ENCODE data around the gene ZNF587B.
"Not testable (repeated sequence)": the region's sequence is repeated elsewhere in the genome, so short reads cannot be mapped to it uniquely, and the experiment has no call there.

Gene ZNF587B

DNA sequence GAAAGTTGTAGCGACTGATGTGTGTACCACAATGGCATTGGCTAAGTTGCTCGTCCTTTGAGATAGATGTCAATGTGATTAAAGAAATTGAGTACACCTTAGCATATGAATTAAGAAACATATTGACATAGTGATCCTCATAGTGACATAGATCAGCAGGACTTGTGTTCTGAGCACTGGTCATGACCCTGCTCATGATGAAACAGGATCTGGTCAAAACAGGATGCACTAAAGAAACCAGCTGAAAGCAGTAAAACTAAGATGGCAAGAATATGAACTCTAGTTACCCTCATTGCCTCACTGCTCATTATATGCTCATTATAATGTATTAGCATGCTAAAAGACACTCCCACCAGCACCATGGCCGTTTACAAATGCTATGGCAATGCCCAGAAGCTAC, 17.1 kb downstream of the ZNF587B start:
- H2BK5ac ChIP-seq (ENCODE audit: low read depth, low read length, poor library complexity, severe bottlenecking); H3K27ac ChIP-seq (ENCODE audit: low read length, poor library complexity, severe bottlenecking); H3K14ac ChIP-seq (ENCODE audit: low read length in 2 of 2); H2BK120ac ChIP-seq (ENCODE audit: low read depth, low read length); H3K23ac ChIP-seq (ENCODE audit: low read length in 2 of 2); H3K4me1 ChIP-seq (ENCODE audit: control insufficient read depth, insufficient read depth, low read depth, low read length); H4K91ac ChIP-seq (ENCODE audit: low read length); H3K4me2 ChIP-seq (ENCODE audit: low read length, poor library complexity, severe bottlenecking); H3K27me3 ChIP-seq (ENCODE audit: control insufficient read depth in 1 of 2, insufficient read depth in 1 of 2, low read length in 2 of 2); H3K4ac ChIP-seq (ENCODE audit: low read depth in 1 of 2, low read length in 2 of 2); H3K9ac ChIP-seq (ENCODE audit: low read length); H3K18ac ChIP-seq (ENCODE audit: low read depth in 1 of 2, low read length in 2 of 2); H2AFZ ChIP-seq (ENCODE audit: low read depth, low read length); H4K8ac ChIP-seq (ENCODE audit: low read length); H2BK15ac ChIP-seq (ENCODE audit: low read depth, poor library complexity, severe bottlenecking); H3K9me3 ChIP-seq (ENCODE audit: control insufficient read depth, low read length); H3K4me3 ChIP-seq (ENCODE audit: insufficient read depth in 1 of 2, low read depth in 1 of 2, low read length in 2 of 2); H2BK12ac ChIP-seq (ENCODE audit: low read length in 2 of 2); H2AK5ac ChIP-seq (ENCODE audit: low read length, severe bottlenecking): not testable (repeated sequence)
- WGBS, result 50% methylated on average over 2 of the region's 3 CpGs
- H3K79me1 ChIP-seq (replicated peaks; ENCODE audit: low read length, poor library complexity, severe bottlenecking), result peaks cover 12% of the 10 kb centered on the region
- peaks cover 12 to 48% of the 10 kb centered on the region in 2 experiments for H3K36me3 ChIP-seq (ENCODE audit: control insufficient read depth in 1 of 2, insufficient read depth in 2 of 2, low read depth in 1 of 2, low read length in 2 of 2)
- peak; percentile 47 for DNase-seq

- Histone ChIP-seq H3K4me3 (ENCODE audit: insufficient read depth in 1 of 2, low read depth in 1 of 2, low read length in 2 of 2) (peak overlapping the region in 1 of 2 experiments; percentile 90), H3K36me3 (ENCODE audit: control insufficient read depth in 1 of 2, insufficient read depth in 2 of 2, low read depth in 1 of 2, low read length in 2 of 2) (peaks cover 20 to 37% of the 10 kb centered on the region in 2 experiments), H3K9ac (ENCODE audit: low read length) (peak overlapping the region; percentile 96)
- WGBS, result 52% methylated on average over 2 of the region's 2 CpGs
- not testable (repeated sequence) for H3K27ac ChIP-seq (ENCODE audit: low read length, poor library complexity, severe bottlenecking); H3K9me3 ChIP-seq (ENCODE audit: control insufficient read depth, low read length); H4K91ac ChIP-seq (ENCODE audit: low read length); H3K4me2 ChIP-seq (ENCODE audit: low read length, poor library complexity, severe bottlenecking); H2AK5ac ChIP-seq (ENCODE audit: low read length, severe bottlenecking); H2AFZ ChIP-seq (ENCODE audit: low read depth, low read length); H3K4me1 ChIP-seq (ENCODE audit: control insufficient read depth, insufficient read depth, low read depth, low read length); H3K4ac ChIP-seq (ENCODE audit: low read depth in 1 of 2, low read length in 2 of 2); H2BK15ac ChIP-seq (ENCODE audit: low read depth, poor library complexity, severe bottlenecking); H3K23ac ChIP-seq (ENCODE audit: low read length in 2 of 2); H4K8ac ChIP-seq (ENCODE audit: low read length); H3K14ac ChIP-seq (ENCODE audit: low read length in 2 of 2); DNase-seq; H3K79me1 ChIP-seq (replicated peaks; ENCODE audit: low read length, poor library complexity, severe bottlenecking); H2BK120ac ChIP-seq (ENCODE audit: low read depth, low read length); H2BK5ac ChIP-seq (ENCODE audit: low read depth, low read length, poor library complexity, severe bottlenecking); H2BK12ac ChIP-seq (ENCODE audit: low read length in 2 of 2); H3K27me3 ChIP-seq (ENCODE audit: control insufficient read depth in 1 of 2, insufficient read depth in 1 of 2, low read length in 2 of 2); H3K18ac ChIP-seq (ENCODE audit: low read depth in 1 of 2, low read length in 2 of 2)
Measured at GRCh38 chr19:57849162-57849665, 19.1 kb downstream of the ZNF587B start.

GRCh38 chr19:57849666-57850473, 19.8 kb downstream of the ZNF587B start, which contains the start of gene ZNF587:
ZNF587 (plus strand) TSS chr19:57849859; CDS start chr19:57850039, 180 bp downstream.
- Histone ChIP-seq H3K14ac (ENCODE audit: low read length in 2 of 2) (peak within 1 kb of the TSS in 1 of 2 experiments; percentile 79), H3K9ac (ENCODE audit: low read length) (peak within 1 kb of the TSS; percentile 96), H3K36me3 (ENCODE audit: control insufficient read depth in 1 of 2, insufficient read depth in 2 of 2, low read depth in 1 of 2, low read length in 2 of 2) (peaks cover 21 to 34% of the 10 kb centered on the region in 2 experiments), H2AFZ (ENCODE audit: low read depth, low read length) (peak within 1 kb of the TSS; percentile 42), H3K18ac (ENCODE audit: low read depth in 1 of 2, low read length in 2 of 2) (peak within 1 kb of the TSS in 1 of 2 experiments; percentile 76), H3K4ac (ENCODE audit: low read depth in 1 of 2, low read length in 2 of 2) (peak within 1 kb of the TSS in 1 of 2 experiments; percentile 69), H2AK5ac (ENCODE audit: low read length, severe bottlenecking) (peak within 1 kb of the TSS; percentile 49), H3K4me2 (ENCODE audit: low read length, poor library complexity, severe bottlenecking) (peak within 1 kb of the TSS; percentile 59), H3K27ac (ENCODE audit: low read length, poor library complexity, severe bottlenecking) (peak within 1 kb of the TSS; percentile 79), H3K4me3 (ENCODE audit: insufficient read depth in 1 of 2, low read depth in 1 of 2, low read length in 2 of 2) (peak within 1 kb of the TSS; percentile 76 to 90)
- H2BK5ac ChIP-seq (ENCODE audit: low read depth, low read length, poor library complexity, severe bottlenecking); H2BK15ac ChIP-seq (ENCODE audit: low read depth, poor library complexity, severe bottlenecking); H3K27me3 ChIP-seq (ENCODE audit: control insufficient read depth in 1 of 2, insufficient read depth in 1 of 2, low read length in 2 of 2); H3K23ac ChIP-seq (ENCODE audit: low read length in 2 of 2); H4K91ac ChIP-seq (ENCODE audit: low read length); H3K9me3 ChIP-seq (ENCODE audit: control insufficient read depth, low read length); H2BK12ac ChIP-seq (ENCODE audit: low read length in 2 of 2); H3K4me1 ChIP-seq (ENCODE audit: control insufficient read depth, insufficient read depth, low read depth, low read length); H2BK120ac ChIP-seq (ENCODE audit: low read depth, low read length); H4K8ac ChIP-seq (ENCODE audit: low read length); H3K79me1 ChIP-seq (replicated peaks; ENCODE audit: low read length, poor library complexity, severe bottlenecking): not testable (repeated sequence)
- 5% methylated on average over 42 of the region's 42 CpGs for WGBS
- DNase-seq, result peak; percentile 87

GRCh38 chr19:57850553-57851017, 20.5 kb downstream of the ZNF587B start:
- no peak overlapping the region for H4K91ac ChIP-seq (ENCODE audit: low read length)
- H3K79me1 ChIP-seq (replicated peaks; ENCODE audit: low read length, poor library complexity, severe bottlenecking), result no peaks in the 10 kb centered on the region
- no peaks in the 10 kb centered on the region for H3K27me3 ChIP-seq (ENCODE audit: control insufficient read depth in 1 of 2, insufficient read depth in 1 of 2, low read length in 2 of 2)
- peak overlapping the region in 1 of 2 experiments; percentile 69 for H3K4ac ChIP-seq (ENCODE audit: low read depth in 1 of 2, low read length in 2 of 2)
- H4K8ac ChIP-seq (ENCODE audit: low read length), result no peak overlapping the region
- H3K36me3 ChIP-seq (ENCODE audit: control insufficient read depth in 1 of 2, insufficient read depth in 2 of 2, low read depth in 1 of 2, low read length in 2 of 2), result peaks cover 28 to 34% of the 10 kb centered on the region in 2 experiments
- H2AFZ ChIP-seq (ENCODE audit: low read depth, low read length), result no peak overlapping the region
- H2AK5ac ChIP-seq (ENCODE audit: low read length, severe bottlenecking), result peak overlapping the region; percentile 49
- peak overlapping the region; percentile 96 for H3K9ac ChIP-seq (ENCODE audit: low read length)
- H3K18ac ChIP-seq (ENCODE audit: low read depth in 1 of 2, low read length in 2 of 2), result no peak overlapping the region
- H3K4me3 ChIP-seq (ENCODE audit: insufficient read depth in 1 of 2, low read depth in 1 of 2, low read length in 2 of 2), result peak overlapping the region; percentile 76 to 90
- H3K9me3 ChIP-seq (ENCODE audit: control insufficient read depth, low read length), result no peaks in the 10 kb centered on the region
- H3K4me2 ChIP-seq (ENCODE audit: low read length, poor library complexity, severe bottlenecking), result peak overlapping the region; percentile 68
- peaks cover 3% of the 10 kb centered on the region for H3K4me1 ChIP-seq (ENCODE audit: control insufficient read depth, insufficient read depth, low read depth, low read length)
- no peak overlapping the region for H2BK120ac ChIP-seq (ENCODE audit: low read depth, low read length)
- H2BK12ac ChIP-seq (ENCODE audit: low read length in 2 of 2), result no peak overlapping the region
- WGBS, result 43% methylated on average over 10 of the region's 11 CpGs
- no peak overlapping the region for H3K14ac ChIP-seq (ENCODE audit: low read length in 2 of 2)
- no peak overlapping the region for H2BK15ac ChIP-seq (ENCODE audit: low read depth, poor library complexity, severe bottlenecking)
- DNase-seq, result peak; percentile 67
- H3K23ac ChIP-seq (ENCODE audit: low read length in 2 of 2), result no peak overlapping the region
- H2BK5ac ChIP-seq (ENCODE audit: low read depth, low read length, poor library complexity, severe bottlenecking), result no peak overlapping the region
- peak overlapping the region; percentile 79 for H3K27ac ChIP-seq (ENCODE audit: low read length, poor library complexity, severe bottlenecking)
